ENCODE results near the gene LTC4S.

Gene LTC4S

GRCh38 chr5:179797741-179798140 lies 4.0 kb downstream of the LTC4S start:
- no peaks in the 10 kb centered on the region for H3K27me3 ChIP-seq (ENCODE audit: control insufficient read depth, insufficient read depth, low read length)
- peaks cover 39% of the 10 kb centered on the region for H3K4me1 ChIP-seq (ENCODE audit: control insufficient read depth, insufficient read depth, low read length)
- peaks cover 55% of the 10 kb centered on the region for H3K36me3 ChIP-seq (ENCODE audit: insufficient read depth, low read length)
- H3K4me3 ChIP-seq (ENCODE audit: low read length): no peak overlapping the region
- H3K9me3 ChIP-seq (replicated peaks; ENCODE audit: low read length): no peaks in the 10 kb centered on the region
- no peak overlapping the region for H3K9ac ChIP-seq (ENCODE audit: low read depth, low read length)
- H3K4me2 ChIP-seq (ENCODE audit: low read length): no peak overlapping the region

- peaks cover 55% of the 10 kb centered on the region for H3K36me3 ChIP-seq (ENCODE audit: insufficient read depth, low read length)
- no peak overlapping the region for H3K4me2 ChIP-seq (ENCODE audit: low read length)
- peaks cover 43% of the 10 kb centered on the region for H3K4me1 ChIP-seq (ENCODE audit: control insufficient read depth, insufficient read depth, low read length)
- H3K27me3 ChIP-seq (ENCODE audit: control insufficient read depth, insufficient read depth, low read length): no peaks in the 10 kb centered on the region
- no peak overlapping the region for H3K4me3 ChIP-seq (ENCODE audit: low read length)
- no peak overlapping the region for H3K9ac ChIP-seq (ENCODE audit: low read depth, low read length)
- no peaks in the 10 kb centered on the region for H3K9me3 ChIP-seq (replicated peaks; ENCODE audit: low read length)
Observed at GRCh38 chr5:179798144-179798770, 4.5 kb downstream of the LTC4S start.

GRCh38 chr5:179798771-179799643 lies 5.2 kb downstream of the LTC4S start:
- H3K4me2 ChIP-seq (ENCODE audit: low read length): no peak overlapping the region
- H3K9ac ChIP-seq (ENCODE audit: low read depth, low read length): no peak overlapping the region
- no peak overlapping the region for H3K4me3 ChIP-seq (ENCODE audit: low read length)
- peaks cover 55% of the 10 kb centered on the region for H3K36me3 ChIP-seq (ENCODE audit: insufficient read depth, low read length)
- no peaks in the 10 kb centered on the region for H3K9me3 ChIP-seq (replicated peaks; ENCODE audit: low read length)
- no peaks in the 10 kb centered on the region for H3K27me3 ChIP-seq (ENCODE audit: control insufficient read depth, insufficient read depth, low read length)
- H3K4me1 ChIP-seq (ENCODE audit: control insufficient read depth, insufficient read depth, low read length): peaks cover 42% of the 10 kb centered on the region

GRCh38 chr5:179799644-179799973 lies 5.8 kb downstream of the LTC4S start:
- H3K9me3 ChIP-seq (replicated peaks; ENCODE audit: low read length): no peaks in the 10 kb centered on the region
- H3K9ac ChIP-seq (ENCODE audit: low read depth, low read length): no peak overlapping the region
- H3K4me2 ChIP-seq (ENCODE audit: low read length): no peak overlapping the region
- H3K36me3 ChIP-seq (ENCODE audit: insufficient read depth, low read length): peaks cover 55% of the 10 kb centered on the region
- peaks cover 42% of the 10 kb centered on the region for H3K4me1 ChIP-seq (ENCODE audit: control insufficient read depth, insufficient read depth, low read length)
- H3K4me3 ChIP-seq (ENCODE audit: low read length): no peak overlapping the region
- H3K27me3 ChIP-seq (ENCODE audit: control insufficient read depth, insufficient read depth, low read length): no peaks in the 10 kb centered on the region

- H3K9ac ChIP-seq (ENCODE audit: low read depth, low read length): no peak overlapping the region
- H3K4me2 ChIP-seq (ENCODE audit: low read length): no peak overlapping the region
- peaks cover 55% of the 10 kb centered on the region for H3K36me3 ChIP-seq (ENCODE audit: insufficient read depth, low read length)
- H3K9me3 ChIP-seq (replicated peaks; ENCODE audit: low read length): no peaks in the 10 kb centered on the region
- H3K4me1 ChIP-seq (ENCODE audit: control insufficient read depth, insufficient read depth, low read length): peaks cover 48% of the 10 kb centered on the region
- H3K27me3 ChIP-seq (ENCODE audit: control insufficient read depth, insufficient read depth, low read length): no peaks in the 10 kb centered on the region
- no peak overlapping the region for H3K4me3 ChIP-seq (ENCODE audit: low read length)
Observed at GRCh38 chr5:179800071-179800695, 6.4 kb downstream of the LTC4S start.

GRCh38 chr5:179800696-179801201 lies 7.0 kb downstream of the LTC4S start:
- Histone ChIP-seq H3K4me3 (ENCODE audit: low read length) (no peak overlapping the region), H3K9me3 (replicated peaks; ENCODE audit: low read length) (no peaks in the 10 kb centered on the region), H3K36me3 (ENCODE audit: insufficient read depth, low read length) (peaks cover 55% of the 10 kb centered on the region), H3K9ac (ENCODE audit: low read depth, low read length) (no peak overlapping the region), H3K4me1 (ENCODE audit: control insufficient read depth, insufficient read depth, low read length) (peaks cover 46% of the 10 kb centered on the region), H3K27me3 (ENCODE audit: control insufficient read depth, insufficient read depth, low read length) (no peaks in the 10 kb centered on the region), H3K4me2 (ENCODE audit: low read length) (no peak overlapping the region)

- Histone ChIP-seq H3K4me2 (ENCODE audit: low read length) (no peak overlapping the region), H3K4me1 (ENCODE audit: control insufficient read depth, insufficient read depth, low read length) (peaks cover 40% of the 10 kb centered on the region), H3K9ac (ENCODE audit: low read depth, low read length) (no peak overlapping the region), H3K27me3 (ENCODE audit: control insufficient read depth, insufficient read depth, low read length) (no peaks in the 10 kb centered on the region), H3K9me3 (replicated peaks; ENCODE audit: low read length) (no peaks in the 10 kb centered on the region), H3K4me3 (ENCODE audit: low read length) (no peak overlapping the region), H3K36me3 (ENCODE audit: insufficient read depth, low read length) (peaks cover 55% of the 10 kb centered on the region)
Observed at GRCh38 chr5:179801304-179802206, 7.8 kb downstream of the LTC4S start.

- Histone ChIP-seq H3K4me3 (ENCODE audit: low read length) (no peak overlapping the region), H3K27me3 (ENCODE audit: control insufficient read depth, insufficient read depth, low read length) (no peaks in the 10 kb centered on the region), H3K4me2 (ENCODE audit: low read length) (no peak overlapping the region), H3K4me1 (ENCODE audit: control insufficient read depth, insufficient read depth, low read length) (peaks cover 36% of the 10 kb centered on the region), H3K9ac (ENCODE audit: low read depth, low read length) (no peak overlapping the region), H3K9me3 (replicated peaks; ENCODE audit: low read length) (no peaks in the 10 kb centered on the region), H3K36me3 (ENCODE audit: insufficient read depth, low read length) (peaks cover 47% of the 10 kb centered on the region)
Observed at GRCh38 chr5:179802207-179802883, 8.6 kb downstream of the LTC4S start.

- H3K4me1 ChIP-seq (ENCODE audit: control insufficient read depth, insufficient read depth, low read length): peaks cover 36% of the 10 kb centered on the region
- peaks cover 40% of the 10 kb centered on the region for H3K36me3 ChIP-seq (ENCODE audit: insufficient read depth, low read length)
- H3K9ac ChIP-seq (ENCODE audit: low read depth, low read length): no peak overlapping the region
- no peaks in the 10 kb centered on the region for H3K9me3 ChIP-seq (replicated peaks; ENCODE audit: low read length)
- no peak overlapping the region for H3K4me3 ChIP-seq (ENCODE audit: low read length)
- peak overlapping the region; percentile 27 for H3K4me2 ChIP-seq (ENCODE audit: low read length)
- no peaks in the 10 kb centered on the region for H3K27me3 ChIP-seq (ENCODE audit: control insufficient read depth, insufficient read depth, low read length)
Observed at GRCh38 chr5:179802950-179803562, 9.3 kb downstream of the LTC4S start.
